Hematopoietic multipotent progenitor cell (in vitro differentiated cells): ENCODE results near the gene DOCK9. TPM values are rescaled to one million over a fixed set of nuclear protein-coding genes. Genes with fewer than 3 reads are reported as not detected.

Experiments used
- DNase-seq, 3 donors: peaks; one replicate each; pipeline ENCODE4 v3.0.0-alpha.2; 2011 to 2015; ENCODE audit warnings: low read depth in 2 of 3, low spot score in 2 of 3
- total RNA-seq: library from RNA; depleted of rRNA; stranded (reverse); fragments of >200 nt; gene quantifications from one replicate; pipeline ENCODE4 v1.2.3, GENCODE V29; 2012

Gene DOCK9
- total RNA-seq, 1 donor: 0.54 TPM

- DNase-seq: no peak
These were observed 117.4 kb downstream of the DOCK9 start for GRCh38 chr13:98860491-98860890.

GRCh38 chr13:98858191-98858590 is 119.7 kb downstream of the DOCK9 start:
- no peak for DNase-seq

- no peak for DNase-seq
These were observed 120.9 kb downstream of the DOCK9 start for GRCh38 chr13:98856983-98857382.

- DNase-seq: no peak
These were observed 123.4 kb downstream of the DOCK9 start for GRCh38 chr13:98854448-98854847.

GRCh38 chr13:98853771-98854221 is 124.1 kb downstream of the DOCK9 start:
- peak in 1 of 3 donors; percentile 13 for DNase-seq

GRCh38 chr13:98851276-98851675 is 126.6 kb downstream of the DOCK9 start:
- no peak for DNase-seq

- no peak for DNase-seq
These were observed 129.1 kb downstream of the DOCK9 start for GRCh38 chr13:98848746-98849145.

- no peak for DNase-seq
These were observed 130.1 kb downstream of the DOCK9 start for GRCh38 chr13:98847780-98848179.

- DNase-seq: no peak
These were observed 130.9 kb downstream of the DOCK9 start for GRCh38 chr13:98846986-98847385.

- no peak for DNase-seq
These were observed 131.3 kb downstream of the DOCK9 start for GRCh38 chr13:98846521-98846920.

- peak in 1 of 3 donors; percentile 10 for DNase-seq
These were observed 132.1 kb downstream of the DOCK9 start for GRCh38 chr13:98845742-98846141.

GRCh38 chr13:98844021-98844420 is 133.8 kb downstream of the DOCK9 start:
- DNase-seq: no peak

GRCh38 chr13:98843482-98843877 is 134.4 kb downstream of the DOCK9 start:
- DNase-seq: no peak

- DNase-seq: peak; percentile 9 to 77 (median 72)
These were observed 134.9 kb downstream of the DOCK9 start for GRCh38 chr13:98842858-98843481.

GRCh38 chr13:98842070-98842469 is 135.8 kb downstream of the DOCK9 start:
- no peak for DNase-seq

GRCh38 chr13:98839856-98840769 is 137.8 kb downstream of the DOCK9 start:
- DNase-seq: peak in 2 of 3 donors; percentile 35 to 51

GRCh38 chr13:98838776-98839175 is 139.1 kb downstream of the DOCK9 start:
- no peak for DNase-seq

GRCh38 chr13:98837896-98838295 is 140.0 kb downstream of the DOCK9 start:
- DNase-seq: no peak

GRCh38 chr13:98835156-98835555 is 142.7 kb downstream of the DOCK9 start:
- DNase-seq: no peak

GRCh38 chr13:98834254-98834960 is 143.5 kb downstream of the DOCK9 start:
- no peak for DNase-seq

GRCh38 chr13:98831236-98831635 is 146.6 kb downstream of the DOCK9 start:
- DNase-seq: no peak
